Right lobe of liver (tissue), 4 donors: ENCODE results near the gene ZNF827.

ENCODE experiments used
- CTCF ChIP-seq, 4 donors: fragments of 200-600 bp in 3 of 4; fragments of 450-650 bp in 1 of 4; IDR thresholded peaks; one replicate each; pipeline versions ENCODE4 v1.5.1 to v1.8.0; 2016 to 2022; ENCODE audit warnings: antibody characterized with exemption in 4 of 4, mild to moderate bottlenecking in 2 of 4
- POLR2A ChIP-seq: fragments of 450-650 bp; IDR thresholded peaks from one replicate; pipeline ENCODE4 v1.6.1; 2017; ENCODE audit warnings: antibody characterized with exemption, mild to moderate bottlenecking
- donor health status: DM: no; HTN: no; CAD: no.
- donor health status: DM: no; HTN: no; CAD: no.
- donor health status: DM: no; HTN: yes; CAD: no.

- TF ChIP-seq CTCF (IDR thresholded peaks at IDR 0.05) (no peak), POLR2A (no peak)
Measured at GRCh38 chr4:145825255-145825654, 113.4 kb downstream of the ZNF827 start.
